Mesodermal cell (in vitro differentiated cells): Measurements from ENCODE around the gene APMAP.

Experiments
- H3K27ac ChIP-seq: 2 replicates; pipeline ENCODE4 v1.7.0; 2013; ENCODE audit warnings: mild to moderate bottlenecking, low read depth, low read length, moderate library complexity; ENCODE audit not compliant: severe bottlenecking
- H3K36me3 ChIP-seq: 2 replicates; pipeline ENCODE4 v1.7.1; 2013; ENCODE audit warnings: mild to moderate bottlenecking, low read length, moderate library complexity; ENCODE audit not compliant: control insufficient read depth, insufficient read depth
- H3K4me1 ChIP-seq: one replicate; pipeline ENCODE4 v1.7.1; 2013; ENCODE audit warnings: mild to moderate bottlenecking, low read length; ENCODE audit not compliant: insufficient read depth, control insufficient read depth, poor library complexity, severe bottlenecking
- H3K4me3 ChIP-seq: 2 replicates; pipeline ENCODE4 v1.7.0; 2013; ENCODE audit warnings: low read length, control low read depth, mild to moderate bottlenecking; ENCODE audit not compliant: insufficient read depth, poor library complexity, severe bottlenecking; ENCODE audit errors: extremely low read depth
- H3K9me3 ChIP-seq: 2 replicates; pipeline ENCODE4 v1.7.1; 2013; ENCODE audit warnings: mild to moderate bottlenecking, low read length, moderate library complexity; ENCODE audit not compliant: control insufficient read depth
- WGBS, 2 experiments: methylation state at CpG; one replicate each; pipeline ENCODE4 v1.1.5; 2013; ENCODE audit warnings: missing lambda C conversion rate in 2 of 2; ENCODE audit not compliant: insufficient coverage in 2 of 2; 5-methylcytosine and 5-hydroxymethylcytosine counted together

Gene APMAP

GRCh38 chr20:24956001-24956841, 36.3 kb downstream of the APMAP start:
- 92 to 93% methylated on average over 18 to 22 of the region's 22 CpGs for WGBS, 2 experiments
- no peak overlapping the region for H3K27ac ChIP-seq
- H3K36me3 ChIP-seq, result peaks cover 21% of the 10 kb centered on the region
- H3K9me3 ChIP-seq, result no peaks in the 10 kb centered on the region
- H3K4me1 ChIP-seq, result no peaks in the 10 kb centered on the region
- no peak overlapping the region for H3K4me3 ChIP-seq

GRCh38 chr20:24955045-24955444, 37.5 kb downstream of the APMAP start:
- Histone ChIP-seq H3K27ac (no peak overlapping the region), H3K36me3 (peaks cover 10% of the 10 kb centered on the region), H3K9me3 (no peaks in the 10 kb centered on the region), H3K4me1 (peaks cover 2% of the 10 kb centered on the region), H3K4me3 (no peak overlapping the region)
- WGBS, 2 experiments, result 84 to 92% methylated on average over 2 of the region's 3 CpGs

GRCh38 chr20:24954566-24954965, 38.0 kb downstream of the APMAP start:
- Histone ChIP-seq H3K9me3 (no peaks in the 10 kb centered on the region), H3K4me3 (no peak overlapping the region), H3K4me1 (peaks cover 7% of the 10 kb centered on the region), H3K36me3 (peaks cover 7% of the 10 kb centered on the region), H3K27ac (no peak overlapping the region)
- WGBS, 2 experiments, result no CpG with 5 or more reads among the region's 2 CpGs

- Histone ChIP-seq H3K4me3 (no peak overlapping the region), H3K9me3 (no peaks in the 10 kb centered on the region), H3K27ac (no peak overlapping the region), H3K36me3 (peaks cover 6% of the 10 kb centered on the region), H3K4me1 (peaks cover 11% of the 10 kb centered on the region)
- 57 to 72% methylated on average over 4 to 5 of the region's 8 CpGs for WGBS, 2 experiments
Measured at GRCh38 chr20:24954151-24954550, 38.4 kb downstream of the APMAP start.

- Histone ChIP-seq H3K4me3 (no peak overlapping the region), H3K27ac (no peak overlapping the region), H3K4me1 (peaks cover 13% of the 10 kb centered on the region), H3K9me3 (no peaks in the 10 kb centered on the region), H3K36me3 (peaks cover 3% of the 10 kb centered on the region)
- WGBS, 2 experiments, result 86 to 90% methylated on average over 14 to 16 of the region's 16 CpGs
Measured at GRCh38 chr20:24953621-24954133, 38.9 kb downstream of the APMAP start.

- H3K4me3 ChIP-seq, result no peak overlapping the region
- H3K27ac ChIP-seq, result no peak overlapping the region
- H3K9me3 ChIP-seq, result no peaks in the 10 kb centered on the region
- WGBS, 2 experiments, result 93 to 95% methylated on average over 8 of the region's 8 CpGs
- peaks cover 3% of the 10 kb centered on the region for H3K36me3 ChIP-seq
- H3K4me1 ChIP-seq, result peaks cover 13% of the 10 kb centered on the region
Measured at GRCh38 chr20:24953209-24953575, 39.4 kb downstream of the APMAP start.

DNA sequence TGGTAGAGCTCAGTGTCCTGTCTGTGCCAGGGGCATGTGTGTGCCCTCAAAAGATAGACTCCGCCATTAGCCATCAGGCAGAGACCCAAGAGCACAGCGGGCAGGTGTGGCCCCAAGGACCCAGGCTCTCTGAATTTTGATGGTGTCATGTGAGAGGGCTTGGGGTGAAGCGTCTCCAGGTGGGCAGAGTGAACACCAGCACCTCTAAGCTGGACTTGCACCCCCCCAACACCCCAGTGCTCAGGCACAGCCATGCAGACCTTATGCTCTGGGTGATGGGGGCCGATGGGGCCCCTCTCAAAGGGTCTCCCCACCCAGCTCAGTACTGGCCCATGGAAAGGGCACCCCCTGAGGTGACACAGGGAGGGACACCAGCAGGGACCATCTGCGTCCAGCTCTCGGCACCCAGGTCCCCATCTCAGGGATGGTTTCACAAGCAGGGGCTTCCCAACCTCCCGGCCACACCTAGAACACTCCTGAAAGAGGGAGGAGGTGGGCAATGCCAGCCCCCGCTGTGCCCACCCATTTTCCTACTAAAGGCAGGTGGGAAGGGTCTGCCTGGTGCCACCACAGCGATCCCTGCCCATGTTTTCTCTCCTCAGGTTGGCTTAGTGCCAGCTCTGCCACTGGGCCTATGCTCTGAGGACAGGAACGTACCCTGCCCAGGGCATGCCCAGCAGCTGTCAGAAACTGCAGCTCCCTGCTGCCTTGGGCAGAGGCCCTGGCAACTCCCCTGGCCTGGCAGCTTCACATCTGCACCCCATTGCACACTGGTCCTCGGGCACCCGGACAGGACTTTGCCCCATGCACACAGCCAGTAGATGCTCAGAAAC, 40.0 kb downstream of the APMAP start:
- Histone ChIP-seq H3K4me3 (no peak overlapping the region), H3K4me1 (peaks cover 13% of the 10 kb centered on the region), H3K27ac (no peak overlapping the region), H3K9me3 (no peaks in the 10 kb centered on the region), H3K36me3 (peaks cover 3% of the 10 kb centered on the region)
- WGBS, 2 experiments, result 92 to 94% methylated on average over 7 to 11 of the region's 12 CpGs

GRCh38 chr20:24951536-24952083, 40.9 kb downstream of the APMAP start:
- WGBS, 2 experiments, result 80 to 85% methylated on average over 6 to 8 of the region's 11 CpGs
- H3K4me3 ChIP-seq, result no peak overlapping the region
- no peaks in the 10 kb centered on the region for H3K9me3 ChIP-seq
- peaks cover 13% of the 10 kb centered on the region for H3K4me1 ChIP-seq
- no peaks in the 10 kb centered on the region for H3K36me3 ChIP-seq
- no peak overlapping the region for H3K27ac ChIP-seq

- 88 to 96% methylated on average over 14 to 15 of the region's 16 CpGs for WGBS, 2 experiments
- no peaks in the 10 kb centered on the region for H3K9me3 ChIP-seq
- no peak overlapping the region for H3K4me3 ChIP-seq
- H3K4me1 ChIP-seq, result peaks cover 13% of the 10 kb centered on the region
- H3K27ac ChIP-seq, result no peak overlapping the region
- no peaks in the 10 kb centered on the region for H3K36me3 ChIP-seq
Measured at GRCh38 chr20:24950836-24951525, 41.6 kb downstream of the APMAP start.

- no peak overlapping the region for H3K27ac ChIP-seq
- peaks cover 13% of the 10 kb centered on the region for H3K4me1 ChIP-seq
- WGBS, 2 experiments, result 84 to 87% methylated on average over 11 to 12 of the region's 12 CpGs
- H3K9me3 ChIP-seq, result no peaks in the 10 kb centered on the region
- no peak overlapping the region for H3K4me3 ChIP-seq
- no peaks in the 10 kb centered on the region for H3K36me3 ChIP-seq
Measured at GRCh38 chr20:24950128-24950835, 42.3 kb downstream of the APMAP start.
